Neutrophil (primary cell): ENCODE data around the gene CCR5AS.

Experiments used
- H3K27ac ChIP-seq: fragments of 200-600 bp; sonication (generic); 2 replicates; pipeline ENCODE4 v1.5.1; 2016; ENCODE audit warnings: mild to moderate bottlenecking, moderate library complexity
- H3K27me3 ChIP-seq: fragments of 200-600 bp; sonication (generic); 2 replicates; pipeline ENCODE4 v1.6.0; 2016; ENCODE audit warnings: mild to moderate bottlenecking
- H3K36me3 ChIP-seq: fragments of 200-600 bp; sonication (generic); 2 replicates; pipeline ENCODE4 v1.5.1; 2017
- H3K4me1 ChIP-seq, 2 experiments: fragments of 200-600 bp in 1 of 2; sonication (generic) in 1 of 2; 1 replicate in 1 of 2; 2 replicates in 1 of 2; pipeline versions ENCODE4 v1.5.1 to v1.6.1; 2013 to 2016; ENCODE audit warnings: low read depth in 1 of 2, low read length in 1 of 2, mild to moderate bottlenecking in 1 of 2, moderate library complexity in 1 of 2; ENCODE audit not compliant: control insufficient read depth in 1 of 2, insufficient read depth in 1 of 2
- H3K4me3 ChIP-seq, 2 experiments: fragments of 200-600 bp in 1 of 2; sonication (generic) in 1 of 2; 1 replicate in 1 of 2; 2 replicates in 1 of 2; pipeline ENCODE4 v1.5.1; 2013 to 2016; ENCODE audit warnings: low read depth in 1 of 2, low read length in 1 of 2, mild to moderate bottlenecking in 1 of 2, moderate library complexity in 1 of 2
- H3K9me3 ChIP-seq: fragments of 200-600 bp; sonication (generic); 2 replicates; pipeline ENCODE4 v1.5.1; 2016
- CTCF ChIP-seq: fragments of 200-600 bp; sonication (generic); IDR thresholded peaks from 2 replicates; pipeline ENCODE4 v1.5.1; 2016; ENCODE audit warnings: antibody characterized with exemption

Gene CCR5AS

GRCh38 chr3:46348823-46349482 lies 57.9 kb downstream of the CCR5AS start:
- H3K36me3 ChIP-seq = no peaks in the 10 kb centered on the region
- H3K4me1 ChIP-seq = no peaks in the 10 kb centered on the region
- no peaks in the 10 kb centered on the region for H3K9me3 ChIP-seq
- H3K4me3 ChIP-seq = no peak overlapping the region
- TF ChIP-seq CTCF = no peak
- H3K27ac ChIP-seq = no peak overlapping the region
- H3K27me3 ChIP-seq = no peaks in the 10 kb centered on the region

GRCh38 chr3:46344476-46344875 lies 62.4 kb downstream of the CCR5AS start:
- no peaks in the 10 kb centered on the region for H3K4me1 ChIP-seq
- no peak overlapping the region for H3K27ac ChIP-seq
- TF ChIP-seq CTCF = no peak
- no peaks in the 10 kb centered on the region for H3K27me3 ChIP-seq
- no peak overlapping the region for H3K4me3 ChIP-seq
- H3K9me3 ChIP-seq = no peaks in the 10 kb centered on the region
- no peaks in the 10 kb centered on the region for H3K36me3 ChIP-seq

GRCh38 chr3:46338840-46339239 lies 68.0 kb downstream of the CCR5AS start:
- H3K4me1 ChIP-seq = peaks cover 0 to under 1% of the 10 kb centered on the region in 2 experiments
- H3K27me3 ChIP-seq = no peaks in the 10 kb centered on the region
- TF ChIP-seq CTCF = no peak
- H3K36me3 ChIP-seq = no peaks in the 10 kb centered on the region
- H3K4me3 ChIP-seq = no peak overlapping the region
- H3K27ac ChIP-seq = no peak overlapping the region
- H3K9me3 ChIP-seq = peaks cover 7% of the 10 kb centered on the region

GRCh38 chr3:46337911-46338310 lies 69.0 kb downstream of the CCR5AS start:
- H3K4me1 ChIP-seq = peaks cover 0 to 7% of the 10 kb centered on the region in 2 experiments
- H3K27me3 ChIP-seq = no peaks in the 10 kb centered on the region
- H3K4me3 ChIP-seq = no peak overlapping the region
- TF ChIP-seq CTCF = no peak
- no peak overlapping the region for H3K27ac ChIP-seq
- H3K36me3 ChIP-seq = no peaks in the 10 kb centered on the region
- H3K9me3 ChIP-seq = peaks cover 7% of the 10 kb centered on the region

GRCh38 chr3:46335541-46335940 lies 71.3 kb downstream of the CCR5AS start:
- H3K27me3 ChIP-seq = no peaks in the 10 kb centered on the region
- peaks cover 0 to 7% of the 10 kb centered on the region in 2 experiments for H3K4me1 ChIP-seq
- TF ChIP-seq CTCF = no peak
- no peak overlapping the region for H3K27ac ChIP-seq
- no peaks in the 10 kb centered on the region for H3K36me3 ChIP-seq
- H3K4me3 ChIP-seq = no peak overlapping the region
- H3K9me3 ChIP-seq = peaks cover 7% of the 10 kb centered on the region
